GM23248 (cell line): ENCODE data around the gene CREB3L1. TPM values are rescaled to one million over a fixed set of nuclear protein-coding genes. Genes with fewer than 3 reads are reported as not detected.
A peak's percentile ranks its signal among the peaks of the same experiment; 100 is the strongest.

Experiments
- DNase-seq: peaks from one replicate; pipeline ENCODE4 v3.0.0-alpha.2; 2015
- H2AFZ ChIP-seq: fragments of 200-600 bp; sonication (generic); 2 replicates; pipeline ENCODE4 v1.6.1; 2016; ENCODE audit warnings: antibody characterized with exemption
- H3F3A ChIP-seq: fragments of 200-600 bp; sonication (generic); 2 replicates; pipeline ENCODE4 v1.6.1; 2016; ENCODE audit warnings: mild to moderate bottlenecking, antibody characterized with exemption, mixed run types; ENCODE audit not compliant: insufficient read depth
- H3K27ac ChIP-seq: fragments of 200-600 bp; sonication (generic); 2 replicates; pipeline ENCODE4 v1.5.1; 2016; ENCODE audit warnings: mild to moderate bottlenecking
- H3K27me3 ChIP-seq: fragments of 200-600 bp; sonication (generic); replicated peaks from 2 replicates; pipeline ENCODE4 v1.6.1; 2016; ENCODE audit warnings: mild to moderate bottlenecking; ENCODE audit not compliant: insufficient read depth
- H3K36me3 ChIP-seq: fragments of 200-600 bp; sonication (generic); 2 replicates; pipeline ENCODE4 v1.6.1; 2016; ENCODE audit warnings: low read depth, mild to moderate bottlenecking
- H3K4me1 ChIP-seq: fragments of 200-600 bp; sonication (generic); 2 replicates; pipeline ENCODE4 v1.6.1; 2016; ENCODE audit warnings: mild to moderate bottlenecking; ENCODE audit not compliant: insufficient read depth
- H3K4me2 ChIP-seq: fragments of 200-600 bp; sonication (generic); one replicate; pipeline ENCODE4 v1.6.1; 2016; ENCODE audit warnings: mild to moderate bottlenecking; ENCODE audit not compliant: unreplicated experiment
- H3K4me3 ChIP-seq: fragments of 200-600 bp; sonication (generic); 2 replicates; pipeline ENCODE4 v1.5.1; 2016; ENCODE audit warnings: mild to moderate bottlenecking
- H3K79me2 ChIP-seq: fragments of 200-600 bp; sonication (generic); 2 replicates; pipeline ENCODE4 v1.6.1; 2016; ENCODE audit warnings: mild to moderate bottlenecking; ENCODE audit not compliant: insufficient read depth
- H3K9ac ChIP-seq: fragments of 200-600 bp; sonication (generic); 2 replicates; pipeline ENCODE4 v1.6.1; 2016; ENCODE audit warnings: mild to moderate bottlenecking
- H3K9me2 ChIP-seq: fragments of 200-600 bp; sonication (generic); 2 replicates; pipeline ENCODE4 v1.6.1; 2016; ENCODE audit warnings: mixed run types, mild to moderate bottlenecking, moderate library complexity; ENCODE audit not compliant: insufficient read depth
- H3K9me3 ChIP-seq: fragments of 200-600 bp; sonication (generic); one replicate; pipeline ENCODE4 v1.6.1; 2017; ENCODE audit warnings: low read depth
- H4K20me1 ChIP-seq: fragments of 200-600 bp; sonication (generic); 2 replicates; pipeline ENCODE4 v1.6.0; 2016; ENCODE audit not compliant: insufficient read depth
- EZH2 ChIP-seq: fragments of 200-600 bp; sonication (generic); IDR thresholded peaks from 2 replicates; pipeline ENCODE4 v1.6.1; 2018; ENCODE audit warnings: antibody characterized with exemption, mild to moderate bottlenecking; ENCODE audit not compliant: insufficient read depth, poor library complexity, severe bottlenecking
- EZH2phosphoT487 ChIP-seq: fragments of 200-600 bp; sonication (generic); IDR thresholded peaks from 2 replicates; pipeline ENCODE4 v1.6.1; 2018; ENCODE audit warnings: antibody characterized with exemption, moderate library complexity, mild to moderate bottlenecking, low read depth; ENCODE audit not compliant: insufficient read depth
- WGBS, 2 experiments: methylation state at CpG; one replicate each; pipeline ENCODE4 v1.1.6; 2015 to 2017; ENCODE audit warnings: low lambda C conversion rate in 2 of 2, low coverage in 1 of 2; ENCODE audit errors: missing lambda C conversion rate in 2 of 2; 5-methylcytosine and 5-hydroxymethylcytosine counted together
- in situ Hi-C: fragments of 300-500 bp; cut with MboI; formaldehyde crosslinking; loops from 2 replicates; pipeline ENCODE4 v1.15.0; 2020
- polyA plus RNA-seq: library from polyadenylated mRNA; unstranded; fragments of >200 nt; fragmentation: Nextera tagmentation; extraction: Ambion mirVana; gene quantifications from 2 replicates; pipeline ENCODE4 v1.2.1, GENCODE V29; 2016
- total RNA-seq: library from RNA; depleted of rRNA; stranded (reverse); fragments of >200 nt; shearing (Covaris generic); gene quantifications from 2 replicates; pipeline ENCODE4 v1.2.3, GENCODE V29; 2014

CREB3L1 gene
- total and polyA plus RNA-seq, 2 experiments from 2014 or later, result 37.7 to 146 TPM

- Histone ChIP-seq H3K27me3 (peaks cover 14% of the 10 kb centered on the region), H3K4me3 (no peak overlapping the region), H4K20me1 (no peaks in the 10 kb centered on the region), H3K9me3 (no peaks in the 10 kb centered on the region), H3K27ac (no peak overlapping the region), H3K9me2 (no peaks in the 10 kb centered on the region), H2AFZ (no peak overlapping the region), H3K36me3 (no peaks in the 10 kb centered on the region), H3K79me2 (no peaks in the 10 kb centered on the region), H3K4me2 (no peak overlapping the region), H3K4me1 (0 out of 2 replicates have a peak, but pooled peaks cover 4% of the 10 kb centered on the region), H3F3A (peaks cover 8% of the 10 kb centered on the region; the same call in 1 of the 2 replicates), H3K9ac (no peak overlapping the region)
- no peak for TF ChIP-seq EZH2
- TF ChIP-seq EZH2phosphoT487, result no peak
- DNase-seq, result no peak
- 87 to 96% methylated on average over 6 of the region's 6 CpGs for WGBS, 2 experiments
- in situ Hi-C loops, result no loop called here
Measured at GRCh38 chr11:46335271-46335670, 57.8 kb downstream of the CREB3L1 start.

GRCh38 chr11:46335890-46336562 is 58.6 kb downstream of the CREB3L1 start:
- DNase-seq, result no peak
- H3F3A ChIP-seq, result peaks cover 8% of the 10 kb centered on the region; the same call in 1 of the 2 replicates
- no peak overlapping the region for H3K4me3 ChIP-seq
- TF ChIP-seq EZH2phosphoT487 (no peak), EZH2 (no peak)
- no peaks in the 10 kb centered on the region for H3K9me2 ChIP-seq
- peaks cover 14% of the 10 kb centered on the region for H3K27me3 ChIP-seq
- WGBS, 2 experiments, result 87 to 88% methylated on average over 11 of the region's 11 CpGs
- no peaks in the 10 kb centered on the region for H3K79me2 ChIP-seq
- H3K9me3 ChIP-seq, result no peaks in the 10 kb centered on the region
- no peak overlapping the region for H3K27ac ChIP-seq
- in situ Hi-C loops, result no loop called here
- no peak overlapping the region for H3K9ac ChIP-seq
- H2AFZ ChIP-seq, result no peak overlapping the region
- H4K20me1 ChIP-seq, result no peaks in the 10 kb centered on the region
- 0 out of 2 replicates have a peak, but pooled peaks cover 4% of the 10 kb centered on the region for H3K4me1 ChIP-seq
- no peak overlapping the region for H3K4me2 ChIP-seq
- H3K36me3 ChIP-seq, result no peaks in the 10 kb centered on the region

- Histone ChIP-seq H3K9me2 (no peaks in the 10 kb centered on the region), H3F3A (peaks cover 2% of the 10 kb centered on the region; the same call in 1 of the 2 replicates), H2AFZ (no peak overlapping the region), H3K27me3 (peaks cover 10% of the 10 kb centered on the region), H3K4me3 (no peak overlapping the region), H3K4me2 (no peak overlapping the region), H3K79me2 (no peaks in the 10 kb centered on the region), H4K20me1 (no peaks in the 10 kb centered on the region), H3K9me3 (no peaks in the 10 kb centered on the region), H3K4me1 (0 out of 2 replicates have a peak, but pooled peaks cover 4% of the 10 kb centered on the region), H3K9ac (no peak overlapping the region), H3K27ac (no peak overlapping the region), H3K36me3 (no peaks in the 10 kb centered on the region)
- DNase-seq, result peak; percentile 68
- WGBS, 2 experiments, result 76 to 79% methylated on average over 12 of the region's 12 CpGs
- no peak for TF ChIP-seq EZH2
- TF ChIP-seq EZH2phosphoT487, result no peak
- in situ Hi-C loops, result no loop called here
Measured at GRCh38 chr11:46336563-46337180, 59.2 kb downstream of the CREB3L1 start.

GRCh38 chr11:46337626-46338345 is 60.3 kb downstream of the CREB3L1 start:
- in situ Hi-C loops, result no loop called here
- Histone ChIP-seq H3F3A (no peaks in the 10 kb centered on the region), H3K27me3 (no peaks in the 10 kb centered on the region; the same call in 1 of the 2 replicates), H2AFZ (no peak overlapping the region), H3K9ac (no peak overlapping the region), H3K36me3 (no peaks in the 10 kb centered on the region), H3K9me2 (no peaks in the 10 kb centered on the region), H3K4me1 (0 out of 2 replicates have a peak, but pooled peaks cover 4% of the 10 kb centered on the region), H3K79me2 (no peaks in the 10 kb centered on the region), H4K20me1 (no peaks in the 10 kb centered on the region), H3K4me3 (no peak overlapping the region), H3K9me3 (no peaks in the 10 kb centered on the region), H3K4me2 (no peak overlapping the region), H3K27ac (no peak overlapping the region)
- WGBS, 2 experiments, result 69 to 73% methylated on average over 13 of the region's 13 CpGs
- DNase-seq, result no peak
- TF ChIP-seq EZH2phosphoT487 (no peak), EZH2 (no peak)
